Measurements from ENCODE around the gene PLXDC2. TPM values are rescaled to one million over a fixed set of nuclear protein-coding genes. Genes with fewer than 3 reads are reported as not detected.

Gene PLXDC2
- total and polyA plus RNA-seq, 2 experiments from 2014 or later, result 13.5 to 19.4 TPM

DNA sequence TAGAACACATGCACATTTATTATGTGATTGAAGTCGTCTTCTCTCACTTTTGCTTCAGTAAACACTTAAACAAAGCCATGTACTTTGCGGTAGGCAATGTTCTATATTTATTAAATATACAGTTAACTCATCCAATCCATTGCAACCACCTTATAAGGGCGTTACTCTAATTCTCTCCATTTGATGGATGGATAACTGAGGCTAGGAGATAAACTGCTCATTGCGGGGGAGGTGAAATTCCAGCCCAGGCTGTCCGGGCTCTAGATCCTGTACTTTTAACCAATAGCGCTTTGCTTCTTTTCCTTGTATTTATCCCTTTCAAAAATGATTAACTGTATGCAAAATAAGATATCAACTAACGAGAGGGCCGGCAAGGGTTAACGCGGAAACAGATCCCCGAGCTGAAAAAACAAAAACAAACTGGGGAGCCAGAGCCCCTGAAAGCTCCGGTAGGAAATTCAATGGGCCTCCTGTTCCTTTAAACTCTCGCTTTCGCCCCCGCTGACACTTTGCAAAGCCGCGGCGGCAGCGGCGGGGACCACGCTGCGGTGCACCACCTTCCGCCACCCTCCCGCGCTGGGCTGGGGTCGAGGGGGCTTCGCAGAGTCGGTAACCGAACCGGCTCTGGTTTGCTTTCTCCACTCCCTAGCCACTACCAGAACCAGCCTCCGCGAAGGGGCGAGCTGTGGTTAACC lies 1.0 kb upstream of the PLXDC2 start (continued):
- TF ChIP-seq ZNF462 (CRISPR knock-in tag; IDR thresholded peaks at IDR 0.05) (no peak), POLR2AphosphoS5 (IDR thresholded peaks at IDR 0.05; ENCODE audit: low read depth) (no peak), CREB1 (CRISPR knock-in tag; IDR thresholded peaks at IDR 0.05; ENCODE audit: low read depth) (no peak), EZH2phosphoT487 (IDR thresholded peaks at IDR 0.05; ENCODE audit: unreplicated experiment) (no peak), ZNF331 (CRISPR knock-in tag; IDR thresholded peaks at IDR 0.05; ENCODE audit: low read depth) (no peak), STAT1 (IDR thresholded peaks at IDR 0.05; ENCODE audit: unreplicated experiment) (no peak), JUNB (IDR thresholded peaks at IDR 0.05; ENCODE audit: unreplicated experiment) (no peak), NANOG (IDR thresholded peaks at IDR 0.05; ENCODE audit: borderline replicate concordance) (no peak)
- TF ChIP-seq, protein P1, sequence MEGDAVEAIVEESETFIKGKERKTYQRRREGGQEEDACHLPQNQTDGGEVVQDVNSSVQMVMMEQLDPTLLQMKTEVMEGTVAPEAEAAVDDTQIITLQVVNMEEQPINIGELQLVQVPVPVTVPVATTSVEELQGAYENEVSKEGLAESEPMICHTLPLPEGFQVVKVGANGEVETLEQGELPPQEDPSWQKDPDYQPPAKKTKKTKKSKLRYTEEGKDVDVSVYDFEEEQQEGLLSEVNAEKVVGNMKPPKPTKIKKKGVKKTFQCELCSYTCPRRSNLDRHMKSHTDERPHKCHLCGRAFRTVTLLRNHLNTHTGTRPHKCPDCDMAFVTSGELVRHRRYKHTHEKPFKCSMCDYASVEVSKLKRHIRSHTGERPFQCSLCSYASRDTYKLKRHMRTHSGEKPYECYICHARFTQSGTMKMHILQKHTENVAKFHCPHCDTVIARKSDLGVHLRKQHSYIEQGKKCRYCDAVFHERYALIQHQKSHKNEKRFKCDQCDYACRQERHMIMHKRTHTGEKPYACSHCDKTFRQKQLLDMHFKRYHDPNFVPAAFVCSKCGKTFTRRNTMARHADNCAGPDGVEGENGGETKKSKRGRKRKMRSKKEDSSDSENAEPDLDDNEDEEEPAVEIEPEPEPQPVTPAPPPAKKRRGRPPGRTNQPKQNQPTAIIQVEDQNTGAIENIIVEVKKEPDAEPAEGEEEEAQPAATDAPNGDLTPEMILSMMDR (conservative IDR thresholded peaks at IDR 0.05; ENCODE audit: low read depth in 2 of 2), result no peak
